K562 (cell line): ENCODE data around the gene KCP. TPM values are rescaled to one million over a fixed set of nuclear protein-coding genes. Genes with fewer than 3 reads are reported as not detected.

Source experiments
- ARID2 ChIP-seq: fragments of 450-650 bp; IDR thresholded peaks from 2 replicates; pipeline ENCODE4 v1.6.1; 2017; ENCODE audit warnings: antibody characterized with exemption, mild to moderate bottlenecking
- EGR1 ChIP-seq: fragments of 450-650 bp; conservative IDR thresholded peaks from 2 replicates; pipeline ENCODE4 v1.6.1; 2017; ENCODE audit warnings: mild to moderate bottlenecking
- ETV6 ChIP-seq, 3 experiments: fragments of 150-350 bp in 1 of 3; sonication (generic) in 1 of 3; formaldehyde crosslinking in 1 of 3; IDR thresholded peaks; 2 replicates each; pipeline versions ENCODE4 v1.6.1 to v1.8.0; 2014 to 2022; ENCODE audit warnings: borderline replicate concordance in 2 of 3, low read depth in 2 of 3, antibody characterized with exemption in 1 of 3, low read length in 1 of 3, mild to moderate bottlenecking in 1 of 3, missing genetic modification reagents in 1 of 3
- ILF3 ChIP-seq: fragments of 450-650 bp; IDR thresholded peaks from 2 replicates; pipeline ENCODE4 v1.6.1; 2018; ENCODE audit warnings: antibody characterized with exemption, mild to moderate bottlenecking, moderate library complexity, borderline replicate concordance
- KLF13 ChIP-seq: fragments of 450-650 bp; IDR thresholded peaks from 2 replicates; pipeline ENCODE4 v1.6.1; 2016; ENCODE audit warnings: missing genetic modification characterization, low read depth, mild to moderate bottlenecking, missing compliant biosample characterization, moderate library complexity, borderline replicate concordance
- MTA2 ChIP-seq: fragments of 450-650 bp; IDR thresholded peaks from 2 replicates; pipeline ENCODE4 v1.6.1; 2016; ENCODE audit warnings: low read depth
- NCOA4 ChIP-seq: fragments of 450-650 bp; IDR thresholded peaks from 2 replicates; pipeline ENCODE4 v1.6.1; 2018; ENCODE audit warnings: mild to moderate bottlenecking; ENCODE audit not compliant: partially characterized antibody
- NFE2 ChIP-seq: IDR thresholded peaks from 2 replicates; pipeline ENCODE4 v1.6.1; 2014; ENCODE audit warnings: antibody characterized with exemption, low read depth
- NR3C1 ChIP-seq: sonication (generic); formaldehyde crosslinking; IDR thresholded peaks from 2 replicates; pipeline ENCODE4 v1.8.1; 2022; ENCODE audit warnings: missing genetic modification reagents
- PRDM10 ChIP-seq: fragments of 450-650 bp; IDR thresholded peaks from 2 replicates; pipeline ENCODE4 v1.6.1; 2018; ENCODE audit not compliant: partially characterized antibody
- SPI1 ChIP-seq: IDR thresholded peaks from 2 replicates; pipeline ENCODE4 v1.6.1; 2011; ENCODE audit warnings: low read depth, low read length, control low read depth, borderline replicate concordance
- TBP ChIP-seq: optimal IDR thresholded peaks from 2 replicates; pipeline ENCODE3; 2011; ENCODE audit warnings: low read depth, low read length, improper control_type of control experiment
- ZBTB7A ChIP-seq: IDR thresholded peaks from 2 replicates; pipeline ENCODE4 v1.6.1; 2011; ENCODE audit warnings: low read depth, mild to moderate bottlenecking, low read length, moderate library complexity, borderline replicate concordance; ENCODE audit not compliant: control insufficient read depth
- ZFP1 ChIP-seq: fragments of 450-650 bp; formaldehyde crosslinking; IDR thresholded peaks from 2 replicates; pipeline ENCODE4 v1.4.0; 2020; ENCODE audit warnings: mild to moderate bottlenecking, mixed read lengths
- ZNF212 ChIP-seq: fragments of 450-650 bp; formaldehyde crosslinking; IDR thresholded peaks from 2 replicates; pipeline ENCODE4 v1.4.0; 2020; ENCODE audit warnings: mild to moderate bottlenecking
- ZNF445 ChIP-seq: fragments of 250-450 bp; sonication (Bioruptor Pico); IDR thresholded peaks from 2 replicates; pipeline ENCODE4 v1.4.0; 2020; ENCODE audit warnings: low read depth, mild to moderate bottlenecking, moderate library complexity
- ZNF561 ChIP-seq: fragments of 450-650 bp; formaldehyde crosslinking; conservative IDR thresholded peaks from 2 replicates; pipeline ENCODE4 v1.4.0; 2020; ENCODE audit warnings: mild to moderate bottlenecking, moderate library complexity
- polyA plus RNA-seq, 8 experiments: library from polyadenylated mRNA; depleted of rRNA in 4 of 8; stranded (reverse) in 5 of 8; unstranded in 3 of 8; fragments of >200 nt; fragmentation: Nextera tagmentation in 2 of 8; fragmentation: Illumina TruSeq in 1 of 8; extraction: Ambion mirVana in 2 of 8; extraction: Trizol in 1 of 8; gene quantifications; 2 replicates each; pipeline versions ENCODE4 v1.2.1 to v1.2.3, GENCODE V29; 2011 to 2014; ENCODE audit warnings: inconsistent platforms in 1 of 8, missing spikeins in 1 of 8
- total RNA-seq, 7 experiments: library from RNA; depleted of rRNA in 6 of 7; stranded (reverse); fragments of >200 nt in 6 of 7; fragmentation: Illumina TruSeq in 2 of 7; extraction: Trizol in 2 of 7; gene quantifications; 2 replicates each; pipeline versions ENCODE4 v1.2.1 to v1.2.3, GENCODE V29; 2011 to 2021; ENCODE audit warnings: low replicate concordance in 1 of 7
- TF ChIP-seq, protein P1 (sequence below): sonication (generic); formaldehyde crosslinking; IDR thresholded peaks from 2 replicates; pipeline ENCODE4 v1.8.1; 2023; ENCODE audit warnings: missing genetic modification reagents, mild to moderate bottlenecking, borderline replicate concordance

Gene KCP
- total and polyA plus RNA-seq, 9 of the 15 experiments (the other 6 are each of a cell fraction or from before 2014, with no cell fraction given) = 0.06 to 0.17 (median 0.12) TPM; not detected in 3

GRCh38 chr7:128830231-128831177 is 80.0 kb downstream of the KCP start, which contains the start of gene FLNC (continued):
- TF ChIP-seq, protein P1, sequence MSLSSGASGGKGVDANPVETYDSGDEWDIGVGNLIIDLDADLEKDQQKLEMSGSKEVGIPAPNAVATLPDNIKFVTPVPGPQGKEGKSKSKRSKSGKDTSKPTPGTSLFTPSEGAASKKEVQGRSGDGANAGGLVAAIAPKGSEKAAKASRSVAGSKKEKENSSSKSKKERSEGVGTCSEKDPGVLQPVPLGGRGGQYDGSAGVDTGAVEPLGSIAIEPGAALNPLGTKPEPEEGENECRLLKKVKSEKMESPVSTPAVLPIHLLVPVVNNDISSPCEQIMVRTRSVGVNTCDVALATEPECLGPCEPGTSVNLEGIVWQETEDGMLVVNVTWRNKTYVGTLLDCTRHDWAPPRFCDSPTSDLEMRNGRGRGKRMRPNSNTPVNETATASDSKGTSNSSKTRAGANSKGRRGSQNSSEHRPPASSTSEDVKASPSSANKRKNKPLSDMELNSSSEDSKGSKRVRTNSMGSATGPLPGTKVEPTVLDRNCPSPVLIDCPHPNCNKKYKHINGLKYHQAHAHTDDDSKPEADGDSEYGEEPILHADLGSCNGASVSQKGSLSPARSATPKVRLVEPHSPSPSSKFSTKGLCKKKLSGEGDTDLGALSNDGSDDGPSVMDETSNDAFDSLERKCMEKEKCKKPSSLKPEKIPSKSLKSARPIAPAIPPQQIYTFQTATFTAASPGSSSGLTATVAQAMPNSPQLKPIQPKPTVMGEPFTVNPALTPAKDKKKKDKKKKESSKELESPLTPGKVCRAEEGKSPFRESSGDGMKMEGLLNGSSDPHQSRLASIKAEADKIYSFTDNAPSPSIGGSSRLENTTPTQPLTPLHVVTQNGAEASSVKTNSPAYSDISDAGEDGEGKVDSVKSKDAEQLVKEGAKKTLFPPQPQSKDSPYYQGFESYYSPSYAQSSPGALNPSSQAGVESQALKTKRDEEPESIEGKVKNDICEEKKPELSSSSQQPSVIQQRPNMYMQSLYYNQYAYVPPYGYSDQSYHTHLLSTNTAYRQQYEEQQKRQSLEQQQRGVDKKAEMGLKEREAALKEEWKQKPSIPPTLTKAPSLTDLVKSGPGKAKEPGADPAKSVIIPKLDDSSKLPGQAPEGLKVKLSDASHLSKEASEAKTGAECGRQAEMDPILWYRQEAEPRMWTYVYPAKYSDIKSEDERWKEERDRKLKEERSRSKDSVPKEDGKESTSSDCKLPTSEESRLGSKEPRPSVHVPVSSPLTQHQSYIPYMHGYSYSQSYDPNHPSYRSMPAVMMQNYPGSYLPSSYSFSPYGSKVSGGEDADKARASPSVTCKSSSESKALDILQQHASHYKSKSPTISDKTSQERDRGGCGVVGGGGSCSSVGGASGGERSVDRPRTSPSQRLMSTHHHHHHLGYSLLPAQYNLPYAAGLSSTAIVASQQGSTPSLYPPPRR (CRISPR knock-in tag) = no peak
- no peak for TF ChIP-seq MTA2
- 0 out of 2 replicates have a peak, but pooled peaks have one; percentile 42 for TF ChIP-seq ARID2
- TF ChIP-seq ZNF445 (CRISPR knock-in tag) = no peak
- 0 out of 2 replicates have a peak, but pooled peaks have one; percentile 3 for TF ChIP-seq SPI1
- peak; percentile 15; the same call in 1 of the 2 replicates for TF ChIP-seq KLF13 (tag)
- peak; percentile 71 for TF ChIP-seq EGR1
- TF ChIP-seq TBP = peak; percentile 57
- peak; percentile 94; the same call in 1 of the 2 replicates for TF ChIP-seq ZBTB7A
- TF ChIP-seq ETV6 (IDR thresholded peaks at IDR 0.05; ENCODE audit: borderline replicate concordance in 1 of 2, low read depth in 2 of 2, low read length in 1 of 2) = no peak
- no peak for TF ChIP-seq ETV6 (CRISPR knock-in tag; IDR thresholded peaks at IDR 0.05; ENCODE audit: borderline replicate concordance)
- TF ChIP-seq NFE2 = no peak
- no peak for TF ChIP-seq ZFP1 (CRISPR knock-in tag)
- TF ChIP-seq PRDM10 = no peak
- TF ChIP-seq ZNF561 = no peak
- no peak for TF ChIP-seq NCOA4
- no peak for TF ChIP-seq ILF3
- no peak for TF ChIP-seq ZNF212 (CRISPR knock-in tag)
- peak; percentile 8; the same call in 1 of the 2 replicates for TF ChIP-seq NR3C1 (CRISPR knock-in tag)
